GM19023 (cell line): ENCODE measurements around the gene GRK3.
"Not testable (repeated sequence)": the region's sequence is repeated elsewhere in the genome, so short reads cannot be mapped to it uniquely, and the experiment has no call there.

Experiments
- ATAC-seq: cut with Tn5 transposase; IDR thresholded peaks from one replicate; pipeline ENCODE4 v1.9.1; 2021; ENCODE audit warnings: mild to moderate bottlenecking, moderate library complexity; ENCODE audit not compliant: unreplicated experiment

Gene GRK3

GRCh38 chr22:25548866-25549464, 15.5 kb upstream of the GRK3 start:
- ATAC-seq = no peak

DNA sequence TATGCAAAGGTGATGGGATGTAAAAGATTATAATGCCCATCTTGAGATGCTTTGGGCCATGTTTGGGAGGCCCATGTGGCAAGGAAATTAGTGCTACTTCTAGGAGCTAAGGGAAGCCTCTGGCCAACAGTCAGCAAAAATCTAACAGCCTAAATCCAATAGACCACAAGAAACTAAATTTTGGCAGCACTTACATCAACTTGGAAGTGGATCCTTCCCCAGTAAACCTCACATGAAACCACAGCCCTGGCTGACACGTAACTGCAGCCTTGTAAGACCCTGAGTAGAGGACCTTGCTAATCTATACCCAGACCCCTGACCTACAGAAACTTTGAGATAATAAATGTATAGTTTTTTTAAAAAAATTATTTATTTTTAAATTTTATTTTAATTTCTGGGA, 13.1 kb upstream of the GRK3 start:
- ATAC-seq = no peak

DNA sequence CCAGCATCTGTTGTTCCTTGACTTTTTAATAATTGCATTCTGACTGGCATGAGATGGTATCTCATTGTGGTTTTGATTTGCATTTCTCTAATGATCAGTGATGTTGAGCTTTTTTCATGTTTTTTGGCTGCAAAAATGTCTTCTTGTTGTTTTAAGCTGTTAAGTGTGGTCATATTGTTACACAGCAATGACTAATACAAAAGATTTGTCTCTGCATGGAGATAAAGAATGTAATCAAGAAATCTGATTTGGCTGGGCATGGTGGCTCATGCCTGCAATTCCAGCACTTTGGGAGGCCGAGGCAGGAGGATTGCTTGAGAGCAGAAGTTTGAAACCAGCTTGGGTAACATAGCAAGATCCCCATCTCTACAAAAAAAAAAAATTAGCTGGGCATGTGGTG, 12.1 kb upstream of the GRK3 start:
- ATAC-seq = not testable (repeated sequence)

DNA sequence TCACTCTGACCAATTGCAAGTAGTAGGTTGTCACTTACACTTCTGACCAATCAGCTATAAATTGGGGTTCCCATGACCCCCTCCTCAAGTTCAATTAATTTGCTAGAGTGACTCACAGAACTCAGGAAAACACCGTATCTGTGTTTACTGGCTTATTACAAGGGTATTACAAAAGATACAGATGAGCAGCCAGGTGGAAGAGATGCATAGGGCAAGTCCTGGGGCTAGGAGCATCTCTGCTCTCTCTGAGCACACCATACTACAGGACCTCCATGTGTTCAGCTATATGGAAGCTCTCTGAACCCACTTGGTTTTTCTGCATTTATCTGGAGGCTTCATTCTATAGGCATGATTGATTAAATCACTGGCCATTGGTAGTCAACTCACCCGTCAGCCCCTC, 11.3 kb upstream of the GRK3 start:
- no peak for ATAC-seq

DNA sequence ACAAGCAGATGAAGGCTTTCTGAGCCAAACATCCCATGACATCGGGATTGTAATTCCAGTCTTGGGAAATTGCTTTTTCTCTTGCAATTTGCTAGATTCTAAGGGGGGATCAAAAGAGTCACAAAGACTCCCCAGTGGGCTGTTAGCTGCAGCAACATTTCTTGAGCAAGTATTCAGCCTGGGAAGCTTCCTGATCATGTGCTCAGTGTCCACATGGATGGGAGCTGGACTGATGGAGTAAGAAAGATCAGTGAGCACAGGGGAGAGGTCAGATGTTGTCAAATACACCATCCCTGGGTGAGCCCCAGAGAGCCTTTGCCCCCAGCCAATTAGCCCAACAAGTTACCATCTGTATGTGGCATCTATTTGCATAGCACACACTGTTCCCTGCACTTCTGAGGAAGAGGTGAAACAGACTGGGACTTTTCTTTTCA, 10.2 kb upstream of the GRK3 start:
- ATAC-seq = no peak

GRCh38 chr22:25554689-25555088, 9.8 kb upstream of the GRK3 start:
- no peak for ATAC-seq

DNA sequence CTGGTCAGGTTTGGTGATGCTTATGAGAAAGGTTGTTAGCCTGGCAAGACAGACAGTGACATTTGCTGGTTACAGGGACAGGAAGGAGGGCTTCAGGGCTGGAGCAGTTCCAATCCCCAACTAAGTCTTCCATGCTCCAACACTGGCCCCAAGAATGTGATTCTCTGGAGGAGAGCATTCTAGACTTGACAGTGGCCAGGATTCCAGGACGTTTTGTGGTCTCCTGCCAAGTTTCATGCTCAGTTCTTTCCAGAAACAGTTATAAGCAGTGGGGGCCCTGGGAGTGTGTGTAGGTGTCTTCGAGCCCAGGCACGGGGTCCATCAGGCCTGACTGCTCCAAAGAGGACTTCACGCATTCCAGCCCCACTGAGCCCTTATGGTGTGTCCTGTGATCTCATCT, 8.9 kb upstream of the GRK3 start:
- ATAC-seq = no peak

- ATAC-seq = no peak
Measured at GRCh38 chr22:25557218-25557617, 7.3 kb upstream of the GRK3 start.

- no peak for ATAC-seq
Measured at GRCh38 chr22:25558341-25558740, 6.1 kb upstream of the GRK3 start.

DNA sequence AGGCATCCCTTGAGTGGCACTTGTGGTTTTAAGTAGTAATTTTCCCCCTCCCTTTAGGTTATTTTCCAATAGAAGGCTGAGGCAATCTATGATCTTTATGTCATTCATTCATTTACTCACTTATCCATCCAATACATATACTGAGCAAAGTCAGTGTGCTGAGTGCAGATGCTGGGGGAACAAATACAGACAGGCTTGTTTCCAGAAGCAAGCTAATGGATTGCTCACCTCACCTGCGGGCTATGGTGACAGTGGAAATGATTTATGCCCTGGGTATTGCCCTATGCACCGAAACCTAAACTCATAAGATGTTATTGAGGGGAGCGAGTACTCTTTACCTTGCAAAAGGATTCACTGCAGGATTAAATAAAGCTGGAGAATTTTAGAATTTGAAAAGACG, 4.6 kb upstream of the GRK3 start:
- not testable (repeated sequence) for ATAC-seq

DNA sequence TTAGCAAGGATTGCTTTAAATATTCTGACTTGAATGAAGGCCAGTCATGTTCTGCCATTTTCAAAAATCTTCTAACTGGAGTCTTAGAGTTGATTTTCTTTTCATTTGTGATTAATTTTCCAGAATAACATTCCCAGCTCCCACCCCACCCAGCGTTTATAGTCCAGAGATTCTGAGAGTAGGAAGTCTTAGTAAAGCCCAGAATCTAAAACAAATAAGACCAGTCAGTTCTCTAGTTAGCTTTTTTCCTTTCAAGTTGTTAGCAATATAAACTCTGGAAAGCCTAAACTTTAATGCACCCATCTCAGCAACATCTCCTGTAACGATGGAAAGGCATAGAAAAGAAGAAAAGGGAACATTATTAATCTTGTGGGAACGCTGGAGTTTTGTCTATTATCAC, 3.3 kb upstream of the GRK3 start:
- ATAC-seq = not testable (repeated sequence)

DNA sequence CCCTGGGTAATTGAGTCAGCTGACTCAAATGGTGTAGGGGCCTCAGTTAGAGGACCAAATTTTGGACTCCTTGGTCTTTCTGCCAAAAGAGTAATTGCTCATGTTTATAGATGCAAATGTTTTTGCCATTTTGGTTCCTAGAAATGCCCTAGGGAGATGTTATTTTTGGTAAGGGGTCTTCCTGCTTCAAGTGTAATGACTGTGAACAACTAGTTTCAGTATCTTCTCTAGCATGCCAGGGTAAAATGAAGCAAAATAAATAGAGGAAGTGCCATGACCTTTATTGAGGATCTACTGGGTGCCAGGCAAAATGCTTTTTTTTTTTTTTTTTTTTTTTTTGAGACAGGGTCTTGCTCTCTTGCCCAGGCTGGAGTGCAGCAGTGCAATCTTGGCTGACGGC, 2.5 kb upstream of the GRK3 start:
- not testable (repeated sequence) for ATAC-seq

DNA sequence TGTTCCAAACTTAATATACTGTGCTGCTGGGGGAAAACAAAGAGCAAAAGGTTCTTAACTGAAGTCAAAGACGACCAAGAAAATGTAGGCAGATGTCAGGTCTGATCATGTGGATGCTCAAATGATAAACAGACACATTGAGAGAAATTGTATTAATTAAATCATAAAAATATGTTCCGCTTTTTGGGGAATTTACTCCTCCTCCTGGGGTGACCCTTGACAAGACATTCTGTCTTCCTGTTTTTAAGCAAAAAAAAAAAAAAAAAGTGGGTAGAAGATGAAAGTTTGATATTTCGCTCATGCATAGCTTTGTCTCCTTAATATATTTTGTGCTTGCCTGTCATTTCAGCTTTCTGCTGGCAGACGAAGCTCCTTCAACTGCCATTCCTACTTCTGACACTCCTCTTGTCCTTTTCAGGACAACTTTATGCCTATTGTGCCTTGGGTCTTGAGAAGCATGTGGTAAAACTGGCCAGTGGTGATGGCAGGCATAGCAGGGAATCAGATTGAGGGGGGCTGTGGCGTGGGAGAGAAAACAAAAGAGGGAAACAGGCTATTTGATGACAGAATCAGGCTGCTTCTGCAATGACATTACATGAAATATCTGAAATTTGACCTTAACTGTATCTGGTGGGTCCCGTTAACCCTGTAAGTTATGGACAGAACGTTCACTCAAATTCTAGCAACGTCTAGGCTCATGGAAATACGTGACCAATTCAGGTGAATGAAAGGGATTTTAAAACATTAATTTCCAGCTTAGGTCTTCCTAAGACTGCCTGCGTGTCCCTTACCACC, 1.3 kb upstream of the GRK3 start:
- not testable (repeated sequence) for ATAC-seq

GRCh38 chr22:25563761-25564319, 635 bp upstream of the GRK3 start:
- ATAC-seq = peak; percentile 17

DNA sequence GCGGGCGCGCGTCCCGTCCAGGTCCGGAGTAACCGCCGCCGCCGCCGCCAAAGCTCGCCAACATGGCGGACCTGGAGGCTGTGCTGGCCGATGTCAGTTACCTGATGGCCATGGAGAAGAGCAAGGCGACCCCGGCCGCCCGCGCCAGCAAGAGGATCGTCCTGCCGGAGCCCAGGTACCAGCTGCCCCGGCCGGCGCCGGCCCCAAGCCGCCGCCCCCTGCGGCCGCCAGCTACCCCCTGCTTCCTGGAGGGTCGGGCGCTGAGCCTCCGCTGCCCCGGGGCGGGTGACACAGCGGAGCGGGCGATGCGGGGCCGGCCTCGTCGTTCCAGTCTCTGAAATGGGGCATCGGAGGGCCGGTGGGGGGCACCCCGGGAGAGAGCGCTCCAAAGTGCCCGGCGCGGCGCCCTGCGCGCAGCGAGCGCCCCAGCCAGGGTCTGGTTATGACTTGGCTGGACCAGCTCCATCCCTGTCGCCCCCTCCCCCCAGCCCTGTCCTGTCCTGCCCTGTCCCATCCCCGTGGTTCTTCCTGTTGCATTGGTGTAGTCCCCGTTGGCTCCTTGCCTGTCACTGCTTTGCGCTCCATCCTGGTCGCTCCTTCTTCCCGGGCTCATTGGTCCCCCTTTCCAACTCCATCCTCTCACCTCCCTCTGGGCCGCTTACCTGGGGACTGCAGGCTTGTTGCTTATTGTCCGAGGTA, 653 bp downstream of the GRK3 start:
- peak; percentile 6 for ATAC-seq

- no peak for ATAC-seq
Measured at GRCh38 chr22:25566186-25566897, 1.9 kb downstream of the GRK3 start.

DNA sequence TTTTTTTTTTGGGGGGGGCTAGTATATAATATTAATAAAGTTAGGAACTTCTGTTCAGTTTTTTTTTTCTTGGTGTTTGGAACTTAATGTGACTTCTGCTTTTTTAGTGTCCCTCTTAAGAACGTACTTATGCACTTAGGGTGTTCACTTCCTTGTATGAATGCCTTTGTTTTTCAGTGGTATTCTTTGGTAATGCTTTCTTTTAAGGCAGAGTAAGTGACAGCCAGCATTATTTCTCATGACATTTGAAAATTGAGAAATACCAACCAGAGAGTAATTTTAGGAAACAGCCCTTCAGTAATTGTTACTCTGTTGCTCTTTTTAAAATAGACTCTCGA, 2.4 kb downstream of the GRK3 start:
- ATAC-seq = no peak

DNA sequence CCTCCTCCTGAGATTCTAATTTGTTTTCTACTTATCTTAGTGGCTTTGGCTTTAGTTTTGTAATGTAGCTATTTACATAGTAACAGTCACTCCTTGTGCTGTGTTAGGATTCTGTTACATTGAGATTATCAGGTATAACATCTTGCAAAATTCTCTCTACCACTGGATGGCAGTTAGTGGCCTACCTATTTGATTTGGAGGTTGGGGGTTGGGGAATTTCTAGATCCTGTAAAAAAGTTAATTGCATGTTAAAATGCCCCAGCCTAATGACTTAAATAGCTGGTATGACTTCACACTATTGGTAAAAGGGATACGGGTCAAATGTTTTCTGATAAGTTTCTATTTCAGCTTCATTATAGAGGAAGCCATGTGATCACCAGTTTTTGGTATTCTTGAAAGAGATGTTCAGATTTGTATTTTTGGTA, 2.8 kb downstream of the GRK3 start:
- ATAC-seq = no peak

- ATAC-seq = not testable (repeated sequence)
Measured at GRCh38 chr22:25568066-25568465, 3.6 kb downstream of the GRK3 start.

- ATAC-seq = no peak
Measured at GRCh38 chr22:25569361-25569760, 4.9 kb downstream of the GRK3 start.

- ATAC-seq = no peak
Measured at GRCh38 chr22:25569983-25570382, 5.5 kb downstream of the GRK3 start.
